Glutamatergic neuron (in vitro differentiated cells): Measurements from ENCODE around the gene MEI4. TPM values are rescaled to one million over a fixed set of nuclear protein-coding genes. Genes with fewer than 3 reads are reported as not detected.

Source experiments
- DNase-seq: peaks from one replicate; pipeline ENCODE4 v3.0.0; 2022
- H3K27ac Mint-ChIP-seq: one replicate; pipeline ENCODE4 v1.8.0; 2020; ENCODE audit warnings: mild to moderate bottlenecking, mixed read lengths, inconsistent platforms; ENCODE audit not compliant: unreplicated experiment
- H3K27me3 Mint-ChIP-seq: one replicate; pipeline ENCODE4 v1.8.0; 2020; ENCODE audit warnings: mild to moderate bottlenecking, moderate library complexity, mixed read lengths, inconsistent platforms; ENCODE audit not compliant: unreplicated experiment
- H3K36me3 Mint-ChIP-seq: one replicate; pipeline ENCODE4 v1.8.0; 2020; ENCODE audit warnings: mild to moderate bottlenecking, mixed read lengths, inconsistent platforms; ENCODE audit not compliant: unreplicated experiment
- H3K4me1 Mint-ChIP-seq: one replicate; pipeline ENCODE4 v1.8.0; 2020; ENCODE audit warnings: mild to moderate bottlenecking, low read depth, mixed read lengths, inconsistent platforms; ENCODE audit not compliant: unreplicated experiment
- H3K4me3 Mint-ChIP-seq: one replicate; pipeline ENCODE4 v1.8.0; 2020; ENCODE audit warnings: mild to moderate bottlenecking, mixed read lengths, inconsistent platforms; ENCODE audit not compliant: unreplicated experiment
- H3K9me3 Mint-ChIP-seq: one replicate; pipeline ENCODE4 v1.8.0; 2020; ENCODE audit warnings: mild to moderate bottlenecking, moderate library complexity, mixed read lengths, inconsistent platforms; ENCODE audit not compliant: unreplicated experiment
- total RNA-seq: library from RNA; stranded (reverse); fragmentation: NEBNext Ultra II Directional; extraction: Animal tissue kit (Norgen Biotek cat#: 25700); gene quantifications from one replicate; pipeline ENCODE4 v1.2.1, GENCODE V29; 2021; ENCODE audit not compliant: unreplicated experiment
- TF ChIP-seq, protein P1 (sequence below): fragments of 200-600 bp; sonication (generic); IDR thresholded peaks from one replicate; pipeline ENCODE4 v1.5.0; 2021; ENCODE audit not compliant: partially characterized antibody, unreplicated experiment

MEI4 gene
- total RNA-seq, 1 donor from 2014 or later: 0.86 TPM

DNA sequence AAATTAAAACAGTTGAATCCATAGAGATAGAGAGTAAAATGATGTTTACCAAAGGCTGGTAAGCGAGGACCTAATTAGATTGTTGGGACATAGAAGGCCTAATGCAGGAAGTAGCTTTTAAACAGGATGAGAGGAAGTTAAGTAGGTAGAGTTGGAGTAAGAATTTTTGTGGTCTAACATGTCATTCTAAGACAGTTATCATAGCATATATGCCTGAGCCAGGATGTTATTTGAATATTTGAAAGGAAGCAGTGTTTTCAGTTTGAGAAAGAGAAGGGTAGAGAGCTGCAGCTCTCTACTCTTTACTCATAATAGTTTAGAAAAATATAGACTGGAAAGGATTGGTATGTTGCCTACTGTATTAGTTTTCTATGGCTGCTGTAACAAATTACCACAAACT is 121.6 kb downstream of the MEI4 start:
- H3K27ac Mint-ChIP-seq: no peak overlapping the region
- DNase-seq: no peak
- TF ChIP-seq, protein P1, sequence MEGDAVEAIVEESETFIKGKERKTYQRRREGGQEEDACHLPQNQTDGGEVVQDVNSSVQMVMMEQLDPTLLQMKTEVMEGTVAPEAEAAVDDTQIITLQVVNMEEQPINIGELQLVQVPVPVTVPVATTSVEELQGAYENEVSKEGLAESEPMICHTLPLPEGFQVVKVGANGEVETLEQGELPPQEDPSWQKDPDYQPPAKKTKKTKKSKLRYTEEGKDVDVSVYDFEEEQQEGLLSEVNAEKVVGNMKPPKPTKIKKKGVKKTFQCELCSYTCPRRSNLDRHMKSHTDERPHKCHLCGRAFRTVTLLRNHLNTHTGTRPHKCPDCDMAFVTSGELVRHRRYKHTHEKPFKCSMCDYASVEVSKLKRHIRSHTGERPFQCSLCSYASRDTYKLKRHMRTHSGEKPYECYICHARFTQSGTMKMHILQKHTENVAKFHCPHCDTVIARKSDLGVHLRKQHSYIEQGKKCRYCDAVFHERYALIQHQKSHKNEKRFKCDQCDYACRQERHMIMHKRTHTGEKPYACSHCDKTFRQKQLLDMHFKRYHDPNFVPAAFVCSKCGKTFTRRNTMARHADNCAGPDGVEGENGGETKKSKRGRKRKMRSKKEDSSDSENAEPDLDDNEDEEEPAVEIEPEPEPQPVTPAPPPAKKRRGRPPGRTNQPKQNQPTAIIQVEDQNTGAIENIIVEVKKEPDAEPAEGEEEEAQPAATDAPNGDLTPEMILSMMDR: no peak
- H3K36me3 Mint-ChIP-seq: no peaks in the 10 kb centered on the region
- H3K4me1 Mint-ChIP-seq: no peaks in the 10 kb centered on the region
- H3K4me3 Mint-ChIP-seq: no peak overlapping the region
- no peaks in the 10 kb centered on the region for H3K27me3 Mint-ChIP-seq
- peaks cover 1% of the 10 kb centered on the region for H3K9me3 Mint-ChIP-seq

DNA sequence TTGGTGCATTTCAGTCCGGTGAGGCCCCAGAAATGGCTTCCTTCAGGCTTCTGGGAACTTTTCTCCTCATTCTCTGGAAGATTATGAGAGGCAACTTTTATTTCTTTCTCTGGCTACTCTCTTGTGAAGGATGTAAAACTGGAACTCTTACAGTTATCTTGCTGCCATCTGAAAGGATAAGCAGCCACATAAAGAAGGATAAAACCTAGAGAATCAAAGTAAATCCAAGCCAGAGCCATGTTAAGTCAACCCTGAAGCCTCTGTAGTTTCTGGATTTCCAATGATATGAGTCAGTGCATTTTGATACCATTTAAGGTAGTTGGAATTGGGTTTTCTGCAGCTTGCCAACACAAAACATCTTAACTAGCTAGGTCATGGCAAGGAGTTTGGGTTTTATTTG is 123.6 kb downstream of the MEI4 start:
- TF ChIP-seq, protein P1: no peak
- no peaks in the 10 kb centered on the region for H3K36me3 Mint-ChIP-seq
- H3K4me3 Mint-ChIP-seq: no peak overlapping the region
- no peak overlapping the region for H3K27ac Mint-ChIP-seq
- H3K27me3 Mint-ChIP-seq: no peaks in the 10 kb centered on the region
- H3K9me3 Mint-ChIP-seq: peaks cover 1% of the 10 kb centered on the region
- H3K4me1 Mint-ChIP-seq: no peaks in the 10 kb centered on the region
- DNase-seq: no peak

DNA sequence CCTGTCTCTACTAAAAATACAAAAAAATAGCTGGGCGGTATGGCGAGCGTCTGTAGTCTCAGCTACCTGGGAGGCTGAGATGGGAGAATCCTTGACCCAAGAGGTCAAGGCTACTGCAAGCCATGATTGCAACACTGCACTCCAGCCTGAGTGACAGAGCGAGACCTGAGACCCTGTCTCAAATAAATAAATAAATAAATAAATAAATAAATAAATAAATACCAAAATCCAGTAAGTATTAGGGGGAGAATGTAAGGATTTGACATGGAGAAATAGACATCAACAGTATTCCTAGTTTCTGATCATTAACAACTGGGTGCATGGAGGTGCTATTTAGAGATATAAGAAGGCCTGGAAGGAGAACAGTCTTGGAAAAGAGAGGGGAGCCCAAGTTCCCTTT is 125.7 kb downstream of the MEI4 start:
- Mint-ChIP-seq H3K4me1 (no peaks in the 10 kb centered on the region), H3K36me3 (no peaks in the 10 kb centered on the region), H3K9me3 (no peaks in the 10 kb centered on the region), H3K4me3 (no peak overlapping the region), H3K27ac (no peak overlapping the region), H3K27me3 (no peaks in the 10 kb centered on the region)
- no peak for DNase-seq
- TF ChIP-seq, protein P1: no peak

DNA sequence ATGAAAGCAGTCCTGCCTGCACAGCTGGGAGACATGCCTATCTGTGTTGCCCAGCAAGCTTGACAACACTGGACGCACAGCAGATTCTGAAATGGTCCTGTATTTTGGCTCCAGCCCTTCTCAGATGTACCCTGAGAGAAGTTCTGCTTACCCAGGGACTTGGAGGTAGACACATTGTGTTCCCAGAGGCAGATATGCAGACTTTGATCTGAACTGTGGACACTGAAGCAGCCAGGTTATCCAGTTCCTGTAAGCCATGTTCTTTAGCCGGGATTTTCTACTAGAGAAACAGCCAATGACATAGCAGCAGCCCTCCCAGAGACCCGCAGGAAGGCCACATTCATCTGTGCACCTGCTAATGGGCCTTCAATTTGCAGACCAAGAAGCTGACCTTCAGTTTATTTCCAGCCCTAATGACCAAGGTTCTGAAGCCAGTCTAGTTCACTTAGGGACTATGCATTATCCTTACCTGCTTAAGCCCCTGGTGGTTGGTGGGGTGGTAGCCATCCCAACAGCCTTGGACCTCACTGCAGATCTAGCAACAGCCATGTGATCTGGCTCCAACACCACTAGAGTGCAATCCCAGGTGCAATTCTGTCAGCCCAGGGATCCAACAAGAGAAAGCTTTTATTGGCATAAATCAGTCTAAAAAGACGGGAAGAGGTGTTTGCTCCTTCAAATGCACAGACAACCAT is 134.2 kb downstream of the MEI4 start:
- DNase-seq: no peak
- no peaks in the 10 kb centered on the region for H3K9me3 Mint-ChIP-seq
- no peak overlapping the region for H3K4me3 Mint-ChIP-seq
- H3K4me1 Mint-ChIP-seq: no peaks in the 10 kb centered on the region
- H3K27me3 Mint-ChIP-seq: no peaks in the 10 kb centered on the region
- H3K36me3 Mint-ChIP-seq: no peaks in the 10 kb centered on the region
- no peak overlapping the region for H3K27ac Mint-ChIP-seq
- TF ChIP-seq, protein P1: no peak
